Left lung (tissue), 10 donors: ENCODE measurements around the gene ZNF584. TPM values are rescaled to one million over a fixed set of nuclear protein-coding genes. Genes with fewer than 3 reads are reported as not detected.

Source experiments
- ATAC-seq: fragments of 200-7000 bp; cut with Tn5 transposase; one replicate; pipeline ENCODE4 v1.9.1; 2020; ENCODE audit warnings: moderate library complexity
- DNase-seq, 4 donors: peaks; one replicate each; pipeline ENCODE4 v3.0.0-alpha.2; 2013 to 2020
- H3K27ac ChIP-seq, 2 donors: fragments of 200-600 bp; sonication (generic) in 1 of 2; one replicate each; pipeline versions ENCODE4 v1.5.0 to v1.8.0; 2020 to 2021
- H3K27me3 ChIP-seq, 2 donors: fragments of 200-600 bp; sonication (generic) in 1 of 2; one replicate each; pipeline versions ENCODE4 v1.5.0 to v1.8.0; 2020 to 2021
- H3K36me3 ChIP-seq, 2 donors: fragments of 200-600 bp; sonication (generic) in 1 of 2; one replicate each; pipeline versions ENCODE4 v1.5.0 to v1.8.0; 2020 to 2021
- H3K4me1 ChIP-seq, 2 donors: fragments of 200-600 bp; one replicate each; pipeline ENCODE4 v1.8.0; 2021
- H3K4me3 ChIP-seq, 2 donors: fragments of 200-600 bp; sonication (generic) in 1 of 2; one replicate each; pipeline versions ENCODE4 v1.5.0 to v1.8.0; 2020 to 2021; ENCODE audit warnings: mild to moderate bottlenecking in 1 of 2
- H3K9me3 ChIP-seq, 2 donors: fragments of 200-600 bp; sonication (generic) in 1 of 2; one replicate each; pipeline versions ENCODE4 v1.5.0 to v1.8.0; 2020 to 2021
- CTCF ChIP-seq, 2 donors: fragments of 200-600 bp; sonication (generic) in 1 of 2; IDR thresholded peaks; one replicate each; pipeline versions ENCODE4 v1.5.0 to v1.8.0; 2021; ENCODE audit warnings: antibody characterized with exemption in 2 of 2
- intact Hi-C, 2 donors: fragments of 100-400 bp; cut with DNase I; formaldehyde crosslinking; loops; one replicate each; pipeline versions ENCODE4 v1.11.2 to v1.14.2; 2022
- microRNA-seq, 2 donors: library from miRNA; unstranded; fragments of <30 nt; microRNA quantifications; one replicate each; pipeline ENCODE4, GENCODE V29; 2019
- polyA plus RNA-seq, 6 donors: library from polyadenylated mRNA; unstranded; fragments of 120-200 nt; gene quantifications; one replicate each; pipeline ENCODE4 v1.2.1, GENCODE V29; 2013; ENCODE audit not compliant: insufficient read length in 6 of 6
- total RNA-seq, 2 donors: library from RNA; stranded (reverse); fragmentation: NEBNext Ultra II Directional; extraction: Animal tissue kit (Norgen Biotek cat#: 25700); gene quantifications; one replicate each; pipeline ENCODE4 v1.2.1, GENCODE V29; 2021
- donor health status: DM: no; HTN: yes; CAD: no.
- donor health status: DM: no; HTN: no; CAD: no.

ZNF584 gene
- total and polyA plus RNA-seq, 8 donors: 7.4 to 12.7 (median 10.0) TPM

- Histone ChIP-seq H3K4me1 (no peaks in the 10 kb centered on the region), H3K27me3 (no peaks in the 10 kb centered on the region), H3K27ac (no peak overlapping the region), H3K4me3 (no peak overlapping the region), H3K9me3 (no peaks in the 10 kb centered on the region), H3K36me3 (peaks cover 0 to 21% of the 10 kb centered on the region in 2 donors)
- TF ChIP-seq CTCF (IDR thresholded peaks at IDR 0.05): no peak
- intact Hi-C loops: no loop called here
- ATAC-seq (no peak), DNase-seq (no peak)
Measured at GRCh38 chr19:58460039-58460438, 51.6 kb downstream of the ZNF584 start.

GRCh38 chr19:58466089-58466759 is 57.8 kb downstream of the ZNF584 start:
- no peaks in the 10 kb centered on the region for H3K27me3 ChIP-seq
- DNase-seq (no peak), ATAC-seq (peak; percentile 39)
- no peaks in the 10 kb centered on the region for H3K9me3 ChIP-seq
- intact Hi-C loops: no loop called here
- H3K36me3 ChIP-seq: peaks cover 0 to 20% of the 10 kb centered on the region in 2 donors
- H3K27ac ChIP-seq: peak overlapping the region in 1 of 2 donors; percentile 82
- H3K4me3 ChIP-seq: peak overlapping the region; percentile 97 to 99
- TF ChIP-seq CTCF (IDR thresholded peaks at IDR 0.05): no peak
- H3K4me1 ChIP-seq: peaks cover 6 to 16% of the 10 kb centered on the region in 2 donors

DNA sequence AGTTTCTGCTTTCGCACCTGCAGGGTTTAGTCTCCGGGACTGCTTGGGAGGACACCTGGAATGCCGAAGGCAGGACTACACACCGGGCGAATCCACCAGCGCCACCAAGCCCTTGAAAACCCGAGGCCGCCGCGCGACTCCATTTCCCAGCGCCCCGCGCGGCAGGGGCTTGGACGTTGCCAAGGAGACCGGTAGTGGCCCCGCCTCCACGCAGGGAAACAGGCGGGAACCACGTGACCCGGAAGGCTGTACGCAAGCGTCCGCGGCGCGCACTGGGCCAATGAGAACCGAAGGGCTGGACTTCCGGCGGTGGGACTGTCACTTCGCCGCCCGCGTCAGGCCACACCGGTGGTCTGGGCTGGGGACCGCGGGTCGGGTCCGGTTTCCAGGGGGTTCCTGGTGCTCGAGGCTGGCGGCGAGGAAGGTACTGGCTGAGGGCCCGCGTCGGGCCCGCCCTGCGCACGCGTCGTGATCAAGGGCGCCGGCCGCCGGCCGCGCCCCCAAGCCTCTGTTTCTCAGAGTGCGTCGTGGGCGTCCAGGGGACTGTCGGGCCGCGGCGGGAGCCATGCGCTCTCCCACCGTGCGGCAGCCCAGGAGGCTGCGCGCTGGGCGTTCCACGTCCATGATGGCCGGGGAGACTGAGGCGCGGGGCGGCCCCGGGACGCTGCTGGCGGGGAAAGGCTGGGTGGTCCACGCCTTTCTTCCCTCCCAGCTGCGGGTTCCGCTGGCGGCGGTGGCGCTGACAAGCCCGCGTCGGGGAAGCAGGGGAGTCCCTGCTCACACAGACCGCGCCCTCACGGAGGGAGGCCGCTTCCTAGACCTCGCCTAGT is 58.5 kb downstream of the ZNF584 start, which contains the start of gene ZNF324:
ZNF324 (plus strand) TSS at position 321 of the 830 bp plus-strand sequence. CDS start 2,106 bp downstream, outside the sequence.
- Histone ChIP-seq H3K9me3 (no peaks in the 10 kb centered on the region), H3K4me1 (peaks cover 6 to 16% of the 10 kb centered on the region in 2 donors), H3K4me3 (peak within 1 kb of the TSS; percentile 97 to 99), H3K27me3 (no peaks in the 10 kb centered on the region), H3K36me3 (peaks cover 0 to 28% of the 10 kb centered on the region in 2 donors), H3K27ac (peak within 1 kb of the TSS; percentile 19 to 82)
- DNase-seq: peak; percentile 95 to 99 (median 98)
- no peak for TF ChIP-seq CTCF (IDR thresholded peaks at IDR 0.05)
- intact Hi-C loops: no loop called here
- peak; percentile 99 for ATAC-seq

Small RNAs within 50 kb of the gene (microRNA-seq; reads per million reads assigned to microRNA genes)
- 0.17 to 0.27 reads per million in 2 donors for gene MIR4754

Other genes starting within 250 kb of the ZNF584 start
- gene ZNF274, start 225.6 kb upstream of the ZNF584 start, total RNA-seq: 10 to 100 TPM; 19.9 to 25.9 TPM
- 10 to 100 TPM; 18.7 to 23.7 (median 21.8) TPM for gene ZNF274, start 225.6 kb upstream of the ZNF584 start, polyA plus RNA-seq
- gene ZNF544, start 179.7 kb upstream of the ZNF584 start, total RNA-seq: 10 to 100 TPM; 23.8 to 25.4 TPM
- gene ZNF544, start 179.7 kb upstream of the ZNF584 start, polyA plus RNA-seq: 10 to 100 TPM; 32.8 to 45.7 (median 38.5) TPM
- 1 to 10 TPM; 5.5 TPM for gene ZNF8, start 129.7 kb upstream of the ZNF584 start, total RNA-seq
- gene ZNF8, start 129.7 kb upstream of the ZNF584 start, polyA plus RNA-seq: 10 to 100 TPM in 3 of 6 donors, 1 to 10 TPM in 3; 9.4 to 10.6 (median 10.1) TPM
- gene ERVK3-1, start 103.3 kb upstream of the ZNF584 start, total RNA-seq: 10 to 100 TPM; 25.4 to 31.9 TPM
- 10 to 100 TPM; 46.8 to 52.5 (median 49.4) TPM for gene ERVK3-1, start 103.3 kb upstream of the ZNF584 start, polyA plus RNA-seq
- 1 to 10 TPM; 3.4 to 3.9 TPM for gene ZSCAN22, start 81.7 kb upstream of the ZNF584 start, total RNA-seq
- 1 to 10 TPM; 3.8 to 5.0 (median 4.2) TPM for gene ZSCAN22, start 81.7 kb upstream of the ZNF584 start, polyA plus RNA-seq
- 10 to 100 TPM in 1 of 2 donors, 1 to 10 TPM in 1; 9.8 to 10.2 TPM for gene A1BG, start 55.2 kb upstream of the ZNF584 start, total RNA-seq
- 1 to 10 TPM in 4 of 6 donors, under 1 TPM in 2; 0.81 to 1.9 (median 1.5) TPM for gene A1BG, start 55.2 kb upstream of the ZNF584 start, polyA plus RNA-seq
- 1 to 10 TPM in 1 of 2 donors, under 1 TPM in 1; 0.76 to 1.2 TPM for gene ZNF497, start 45.9 kb upstream of the ZNF584 start, total RNA-seq
- gene ZNF497, start 45.9 kb upstream of the ZNF584 start, polyA plus RNA-seq: 1 to 10 TPM; 3.0 to 4.4 (median 3.2) TPM
- gene ZNF837, start 27.6 kb upstream of the ZNF584 start, total RNA-seq: 1 to 10 TPM; 1.7 to 2.1 TPM
- 1 to 10 TPM; 1.9 to 3.7 (median 2.9) TPM for gene ZNF837, start 27.6 kb upstream of the ZNF584 start, polyA plus RNA-seq
- 1,000 to 10,000 TPM in 1 of 2 donors, 100 to 1,000 TPM in 1; 842 to 1,045 TPM for gene RPS5, start 21.4 kb upstream of the ZNF584 start, total RNA-seq
- gene RPS5, start 21.4 kb upstream of the ZNF584 start, polyA plus RNA-seq: 1,000 to 10,000 TPM; 1,242 to 1,479 (median 1,313) TPM
- 1 to 10 TPM; 1.9 to 3.2 TPM for gene RNF225, start 13.0 kb upstream of the ZNF584 start, total RNA-seq
- gene RNF225, start 13.0 kb upstream of the ZNF584 start, polyA plus RNA-seq: not detected
- gene ZNF132, start 31.5 kb downstream of the ZNF584 start, total RNA-seq: 1 to 10 TPM; 6.2 to 7.1 TPM
- 10 to 100 TPM in 4 of 6 donors, 1 to 10 TPM in 2; 9.6 to 12.9 (median 10.2) TPM for gene ZNF132, start 31.5 kb downstream of the ZNF584 start, polyA plus RNA-seq
- gene ZNF324B, start 43.0 kb downstream of the ZNF584 start, total RNA-seq: 1 to 10 TPM; 5.2 to 7.0 TPM
- 1 to 10 TPM; 5.4 to 7.8 (median 6.7) TPM for gene ZNF324B, start 43.0 kb downstream of the ZNF584 start, polyA plus RNA-seq
- 1 to 10 TPM; 7.1 to 9.5 TPM for gene ZNF324, start 58.4 kb downstream of the ZNF584 start, total RNA-seq
- 10 to 100 TPM in 1 of 6 donors, 1 to 10 TPM in 5; 8.1 to 10.1 (median 8.6) TPM for gene ZNF324, start 58.4 kb downstream of the ZNF584 start, polyA plus RNA-seq
- gene ZNF446, start 67.7 kb downstream of the ZNF584 start, total RNA-seq: 1 to 10 TPM; 6.2 to 6.6 TPM
- gene ZNF446, start 67.7 kb downstream of the ZNF584 start, polyA plus RNA-seq: 10 to 100 TPM; 12.9 to 16.9 (median 15.0) TPM
- 10 to 100 TPM in 1 of 2 donors, 1 to 10 TPM in 1; 6.2 to 11.8 TPM for gene SLC27A5, start 103.3 kb downstream of the ZNF584 start, total RNA-seq
- 1 to 10 TPM; 7.1 to 9.6 (median 8.1) TPM for gene SLC27A5, start 103.3 kb downstream of the ZNF584 start, polyA plus RNA-seq
- gene ZBTB45, start 111.2 kb downstream of the ZNF584 start, total RNA-seq: 10 to 100 TPM; 12.7 to 17.7 TPM
- 10 to 100 TPM in 4 of 6 donors, 1 to 10 TPM in 2; 7.8 to 13.6 (median 11.3) TPM for gene ZBTB45, start 111.2 kb downstream of the ZNF584 start, polyA plus RNA-seq
- gene TRIM28, start 135.4 kb downstream of the ZNF584 start, total RNA-seq: 100 to 1,000 TPM; 231 to 261 TPM
- 100 to 1,000 TPM; 542 to 689 (median 622) TPM for gene TRIM28, start 135.4 kb downstream of the ZNF584 start, polyA plus RNA-seq
- gene CHMP2A, start 146.5 kb downstream of the ZNF584 start, total RNA-seq: 100 to 1,000 TPM; 107 to 120 TPM
- 100 to 1,000 TPM in 1 of 6 donors, 10 to 100 TPM in 5; 84.1 to 106 (median 93.2) TPM for gene CHMP2A, start 146.5 kb downstream of the ZNF584 start, polyA plus RNA-seq
- gene UBE2M, start 150.0 kb downstream of the ZNF584 start, total RNA-seq: 10 to 100 TPM; 54.9 to 83.4 TPM
- gene UBE2M, start 150.0 kb downstream of the ZNF584 start, polyA plus RNA-seq: 10 to 100 TPM; 68.8 to 85.9 (median 74.0) TPM
- 10 to 100 TPM; 29.6 to 33.7 TPM for gene MZF1, start 164.7 kb downstream of the ZNF584 start, total RNA-seq
- gene MZF1, start 164.7 kb downstream of the ZNF584 start, polyA plus RNA-seq: 10 to 100 TPM; 29.1 to 58.0 (median 40.3) TPM